ENCODE measurements around the gene ADARB2. TPM values are rescaled to one million over a fixed set of nuclear protein-coding genes. Genes with fewer than 3 reads are reported as not detected.
"Not testable (repeated sequence)": the region's sequence is repeated elsewhere in the genome, so short reads cannot be mapped to it uniquely, and the experiment has no call there.

Gene ADARB2
- total RNA-seq, 1 donor from 2014 or later, result under 0.01 TPM

- H3K27ac ChIP-seq (ENCODE audit: low read depth, low read length), result no peak overlapping the region
- H3K9ac ChIP-seq (ENCODE audit: low read depth in 1 of 3, low read length in 3 of 3), result no peak overlapping the region
- peaks cover 22 to 45% (median 29%) of the 10 kb centered on the region in 3 donors for H3K27me3 ChIP-seq (ENCODE audit: control insufficient read depth in 3 of 3, insufficient read depth in 3 of 3, low read length in 3 of 3)
- H3K9me3 ChIP-seq (ENCODE audit: control insufficient read depth in 3 of 3, low read length in 3 of 3), result no peaks in the 10 kb centered on the region
- H3K4me3 ChIP-seq (ENCODE audit: low read length in 3 of 3), result no peak overlapping the region
- H3K36me3 ChIP-seq (ENCODE audit: control insufficient read depth in 3 of 3, insufficient read depth in 3 of 3, low read length in 3 of 3), result no peaks in the 10 kb centered on the region
- peaks cover 0 to 13% (median 5%) of the 10 kb centered on the region in 3 donors for H3K4me1 ChIP-seq (ENCODE audit: control insufficient read depth in 3 of 3, insufficient read depth in 3 of 3, low read length in 3 of 3)
Measured at GRCh38 chr10:1462994-1463633, 274.2 kb downstream of the ADARB2 start.

GRCh38 chr10:1462521-1462920, 274.8 kb downstream of the ADARB2 start:
- peaks cover 24 to 48% (median 29%) of the 10 kb centered on the region in 3 donors for H3K27me3 ChIP-seq (ENCODE audit: control insufficient read depth in 3 of 3, insufficient read depth in 3 of 3, low read length in 3 of 3)

GRCh38 chr10:1462032-1462431, 275.3 kb downstream of the ADARB2 start:
- no peaks in the 10 kb centered on the region for H3K36me3 ChIP-seq (ENCODE audit: control insufficient read depth in 3 of 3, insufficient read depth in 3 of 3, low read length in 3 of 3)
- no peak overlapping the region for H3K4me3 ChIP-seq (ENCODE audit: low read length in 3 of 3)
- no peak overlapping the region for H3K27ac ChIP-seq (ENCODE audit: low read depth, low read length)
- no peaks in the 10 kb centered on the region for H3K9me3 ChIP-seq (ENCODE audit: control insufficient read depth in 3 of 3, low read length in 3 of 3)
- peaks cover 0 to 13% (median 5%) of the 10 kb centered on the region in 3 donors for H3K4me1 ChIP-seq (ENCODE audit: control insufficient read depth in 3 of 3, insufficient read depth in 3 of 3, low read length in 3 of 3)
- H3K27me3 ChIP-seq (ENCODE audit: control insufficient read depth in 3 of 3, insufficient read depth in 3 of 3, low read length in 3 of 3), result peaks cover 25 to 48% (median 27%) of the 10 kb centered on the region in 3 donors
- no peak overlapping the region for H3K9ac ChIP-seq (ENCODE audit: low read depth in 1 of 3, low read length in 3 of 3)

More at GRCh38 chr10:1462521-1462920, 274.8 kb downstream of the ADARB2 start:
- no peak overlapping the region for H3K9ac ChIP-seq (ENCODE audit: low read depth in 1 of 3, low read length in 3 of 3)
- no peaks in the 10 kb centered on the region for H3K36me3 ChIP-seq (ENCODE audit: control insufficient read depth in 3 of 3, insufficient read depth in 3 of 3, low read length in 3 of 3)
- peaks cover 0 to 13% (median 5%) of the 10 kb centered on the region in 3 donors for H3K4me1 ChIP-seq (ENCODE audit: control insufficient read depth in 3 of 3, insufficient read depth in 3 of 3, low read length in 3 of 3)
- H3K4me3 ChIP-seq (ENCODE audit: low read length in 3 of 3), result no peak overlapping the region
- H3K27ac ChIP-seq (ENCODE audit: low read depth, low read length), result no peak overlapping the region
- H3K9me3 ChIP-seq (ENCODE audit: control insufficient read depth in 3 of 3, low read length in 3 of 3), result no peaks in the 10 kb centered on the region

GRCh38 chr10:1461016-1461415, 276.3 kb downstream of the ADARB2 start:
- no peak overlapping the region for H3K9ac ChIP-seq (ENCODE audit: low read depth in 1 of 3, low read length in 3 of 3)
- no peaks in the 10 kb centered on the region for H3K36me3 ChIP-seq (ENCODE audit: control insufficient read depth in 3 of 3, insufficient read depth in 3 of 3, low read length in 3 of 3)
- H3K9me3 ChIP-seq (ENCODE audit: control insufficient read depth in 3 of 3, low read length in 3 of 3), result no peaks in the 10 kb centered on the region
- no peak overlapping the region for H3K27ac ChIP-seq (ENCODE audit: low read depth, low read length)
- H3K4me3 ChIP-seq (ENCODE audit: low read length in 3 of 3), result no peak overlapping the region
- peaks cover 16 to 39% (median 18%) of the 10 kb centered on the region in 3 donors for H3K27me3 ChIP-seq (ENCODE audit: control insufficient read depth in 3 of 3, insufficient read depth in 3 of 3, low read length in 3 of 3)
- H3K4me1 ChIP-seq (ENCODE audit: control insufficient read depth in 3 of 3, insufficient read depth in 3 of 3, low read length in 3 of 3), result peaks cover 0 to 9% (median 5%) of the 10 kb centered on the region in 3 donors

- not testable (repeated sequence) for H3K9ac ChIP-seq (ENCODE audit: low read depth in 1 of 3, low read length in 3 of 3); H3K27ac ChIP-seq (ENCODE audit: low read depth, low read length); H3K4me1 ChIP-seq (ENCODE audit: control insufficient read depth in 3 of 3, insufficient read depth in 3 of 3, low read length in 3 of 3); H3K36me3 ChIP-seq (ENCODE audit: control insufficient read depth in 3 of 3, insufficient read depth in 3 of 3, low read length in 3 of 3); H3K4me3 ChIP-seq (ENCODE audit: low read length in 3 of 3); H3K9me3 ChIP-seq (ENCODE audit: control insufficient read depth in 3 of 3, low read length in 3 of 3)
- peaks cover 3 to 27% (median 5%) of the 10 kb centered on the region in 3 donors for H3K27me3 ChIP-seq (ENCODE audit: control insufficient read depth in 3 of 3, insufficient read depth in 3 of 3, low read length in 3 of 3)
Measured at GRCh38 chr10:1459664-1460063, 277.7 kb downstream of the ADARB2 start.

GRCh38 chr10:1454951-1455350, 282.4 kb downstream of the ADARB2 start:
- H3K27me3 ChIP-seq (ENCODE audit: control insufficient read depth in 3 of 3, insufficient read depth in 3 of 3, low read length in 3 of 3), result peaks cover 0 to 22% (median 10%) of the 10 kb centered on the region in 3 donors

GRCh38 chr10:1454428-1454827, 282.9 kb downstream of the ADARB2 start:
- peaks cover 0 to 2% (median 0%) of the 10 kb centered on the region in 3 donors for H3K9me3 ChIP-seq (ENCODE audit: control insufficient read depth in 3 of 3, low read length in 3 of 3)
- no peak overlapping the region for H3K27ac ChIP-seq (ENCODE audit: low read depth, low read length)
- H3K27me3 ChIP-seq (ENCODE audit: control insufficient read depth in 3 of 3, insufficient read depth in 3 of 3, low read length in 3 of 3), result peaks cover 0 to 22% (median 10%) of the 10 kb centered on the region in 3 donors
- H3K9ac ChIP-seq (ENCODE audit: low read depth in 1 of 3, low read length in 3 of 3), result no peak overlapping the region
- H3K4me3 ChIP-seq (ENCODE audit: low read length in 3 of 3), result no peak overlapping the region
- no peaks in the 10 kb centered on the region for H3K4me1 ChIP-seq (ENCODE audit: control insufficient read depth in 3 of 3, insufficient read depth in 3 of 3, low read length in 3 of 3)
- H3K36me3 ChIP-seq (ENCODE audit: control insufficient read depth in 3 of 3, insufficient read depth in 3 of 3, low read length in 3 of 3), result no peaks in the 10 kb centered on the region

More at GRCh38 chr10:1454951-1455350, 282.4 kb downstream of the ADARB2 start:
- no peaks in the 10 kb centered on the region for H3K36me3 ChIP-seq (ENCODE audit: control insufficient read depth in 3 of 3, insufficient read depth in 3 of 3, low read length in 3 of 3)
- H3K9ac ChIP-seq (ENCODE audit: low read depth in 1 of 3, low read length in 3 of 3), result no peak overlapping the region
- H3K9me3 ChIP-seq (ENCODE audit: control insufficient read depth in 3 of 3, low read length in 3 of 3), result peaks cover 0 to 2% (median 0%) of the 10 kb centered on the region in 3 donors
- H3K4me3 ChIP-seq (ENCODE audit: low read length in 3 of 3), result no peak overlapping the region
- H3K27ac ChIP-seq (ENCODE audit: low read depth, low read length), result no peak overlapping the region
- H3K4me1 ChIP-seq (ENCODE audit: control insufficient read depth in 3 of 3, insufficient read depth in 3 of 3, low read length in 3 of 3), result no peaks in the 10 kb centered on the region

GRCh38 chr10:1452777-1453176, 284.5 kb downstream of the ADARB2 start:
- peaks cover 0 to 2% (median 0%) of the 10 kb centered on the region in 3 donors for H3K9me3 ChIP-seq (ENCODE audit: control insufficient read depth in 3 of 3, low read length in 3 of 3)
- H3K9ac ChIP-seq (ENCODE audit: low read depth in 1 of 3, low read length in 3 of 3), result no peak overlapping the region
- no peak overlapping the region for H3K4me3 ChIP-seq (ENCODE audit: low read length in 3 of 3)
- H3K27me3 ChIP-seq (ENCODE audit: control insufficient read depth in 3 of 3, insufficient read depth in 3 of 3, low read length in 3 of 3), result peaks cover 0 to 21% (median 10%) of the 10 kb centered on the region in 3 donors
- no peaks in the 10 kb centered on the region for H3K36me3 ChIP-seq (ENCODE audit: control insufficient read depth in 3 of 3, insufficient read depth in 3 of 3, low read length in 3 of 3)
- no peaks in the 10 kb centered on the region for H3K4me1 ChIP-seq (ENCODE audit: control insufficient read depth in 3 of 3, insufficient read depth in 3 of 3, low read length in 3 of 3)
- no peak overlapping the region for H3K27ac ChIP-seq (ENCODE audit: low read depth, low read length)

- Histone ChIP-seq H3K36me3 (ENCODE audit: control insufficient read depth in 3 of 3, insufficient read depth in 3 of 3, low read length in 3 of 3) (no peaks in the 10 kb centered on the region), H3K27me3 (ENCODE audit: control insufficient read depth in 3 of 3, insufficient read depth in 3 of 3, low read length in 3 of 3) (peaks cover 0 to 13% (median 7%) of the 10 kb centered on the region in 3 donors), H3K9me3 (ENCODE audit: control insufficient read depth in 3 of 3, low read length in 3 of 3) (peaks cover 0 to 2% (median 0%) of the 10 kb centered on the region in 3 donors), H3K27ac (ENCODE audit: low read depth, low read length) (no peak overlapping the region), H3K4me3 (ENCODE audit: low read length in 3 of 3) (no peak overlapping the region), H3K4me1 (ENCODE audit: control insufficient read depth in 3 of 3, insufficient read depth in 3 of 3, low read length in 3 of 3) (no peaks in the 10 kb centered on the region), H3K9ac (ENCODE audit: low read depth in 1 of 3, low read length in 3 of 3) (no peak overlapping the region)
Measured at GRCh38 chr10:1451941-1452340, 285.4 kb downstream of the ADARB2 start.

- Histone ChIP-seq H3K9ac (ENCODE audit: low read depth in 1 of 3, low read length in 3 of 3) (no peak overlapping the region), H3K36me3 (ENCODE audit: control insufficient read depth in 3 of 3, insufficient read depth in 3 of 3, low read length in 3 of 3) (no peaks in the 10 kb centered on the region), H3K9me3 (ENCODE audit: control insufficient read depth in 3 of 3, low read length in 3 of 3) (peaks cover 0 to 2% (median 0%) of the 10 kb centered on the region in 3 donors), H3K4me1 (ENCODE audit: control insufficient read depth in 3 of 3, insufficient read depth in 3 of 3, low read length in 3 of 3) (no peaks in the 10 kb centered on the region), H3K27ac (ENCODE audit: low read depth, low read length) (no peak overlapping the region), H3K27me3 (ENCODE audit: control insufficient read depth in 3 of 3, insufficient read depth in 3 of 3, low read length in 3 of 3) (peaks cover 0 to 13% (median 7%) of the 10 kb centered on the region in 3 donors), H3K4me3 (ENCODE audit: low read length in 3 of 3) (no peak overlapping the region)
Measured at GRCh38 chr10:1451362-1451888, 285.9 kb downstream of the ADARB2 start.

Measured in skeletal muscle tissue (tissue), 4 donors.